IMR-90 (cell line): ENCODE results near the gene S1PR3. TPM values are rescaled to one million over a fixed set of nuclear protein-coding genes. Genes with fewer than 3 reads are reported as not detected.

Source experiments
- ATAC-seq: fragments of 200-7000 bp; cut with Tn5 transposase; 2 replicates; pipeline ENCODE4 v1.9.1; 2020; ENCODE audit warnings: low read depth, mild to moderate bottlenecking, moderate library complexity
- BruUV-seq: library from RNA; stranded (reverse); fragments of 400-500 nt; replicated peaks from 2 replicates; lab custom pipeline; 2021; lab: Mats Ljungman, UMichigan
- CTCF ChIA-PET: fragments of 300-600 bp; formaldehyde crosslinking; extraction: SDS; loops from one replicate; lab custom pipeline; 2021; ENCODE audit warnings: antibody characterized with exemption; lab: Yijun Ruan, JAX
- POLR2A ChIA-PET: fragments of 300-600 bp; sonication (Branson Sonifier 250); formaldehyde crosslinking; loops from one replicate; lab custom pipeline; 2022; ENCODE audit warnings: antibody characterized with exemption; ENCODE audit not compliant: unreplicated experiment; lab: Charles Lee
- DNase-seq: peaks from one replicate; pipeline ENCODE4 v3.0.0; 2013
- H2AFZ ChIP-seq: replicated peaks from 2 replicates; pipeline ENCODE3; 2013; ENCODE audit warnings: low read length, mild to moderate bottlenecking; ENCODE audit not compliant: poor library complexity
- H2AK5ac ChIP-seq: 2 replicates; pipeline ENCODE4 v1.6.1; 2013; ENCODE audit warnings: low read depth, low read length, inconsistent platforms
- H2AK9ac ChIP-seq: replicated peaks from 2 replicates; pipeline ENCODE3; 2013; ENCODE audit warnings: mild to moderate bottlenecking, low read depth, low read length, moderate library complexity; ENCODE audit not compliant: poor library complexity
- H2BK120ac ChIP-seq: 2 replicates; pipeline ENCODE4 v1.6.1; 2013; ENCODE audit warnings: low read depth, low read length, inconsistent platforms
- H2BK15ac ChIP-seq: 3 replicates; pipeline ENCODE4 v1.6.1; 2013; ENCODE audit warnings: low read depth, low read length, inconsistent platforms
- H2BK20ac ChIP-seq: 2 replicates; pipeline ENCODE4 v1.6.1; 2013; ENCODE audit warnings: low read depth, mild to moderate bottlenecking, inconsistent platforms, low read length, moderate library complexity
- H2BK5ac ChIP-seq: 2 replicates; pipeline ENCODE4 v1.6.1; 2013; ENCODE audit warnings: mild to moderate bottlenecking, low read depth, low read length, inconsistent platforms; ENCODE audit not compliant: poor library complexity, severe bottlenecking
- H3K14ac ChIP-seq: replicated peaks from 2 replicates; pipeline ENCODE4 v1.6.1; 2013; ENCODE audit warnings: low read depth, low read length, inconsistent platforms
- H3K18ac ChIP-seq: 2 replicates; pipeline ENCODE4 v1.6.1; 2013; ENCODE audit warnings: low read depth, low read length, control low read depth
- H3K23ac ChIP-seq: 2 replicates; pipeline ENCODE4 v1.6.1; 2013; ENCODE audit warnings: low read depth, low read length, inconsistent platforms
- H3K27ac ChIP-seq: 2 replicates; pipeline ENCODE4 v1.5.1; 2013; ENCODE audit warnings: mild to moderate bottlenecking, control low read depth, low read length; ENCODE audit not compliant: insufficient read depth
- H3K27me3 ChIP-seq: 2 replicates; pipeline ENCODE4 v1.6.1; 2013; ENCODE audit warnings: low read length; ENCODE audit not compliant: control insufficient read depth, insufficient read depth
- H3K36me3 ChIP-seq: 2 replicates; pipeline ENCODE4 v1.6.1; 2013; ENCODE audit warnings: low read length, mixed read lengths; ENCODE audit not compliant: control insufficient read depth, insufficient read depth
- H3K4ac ChIP-seq: 2 replicates; pipeline ENCODE4 v1.6.1; 2013; ENCODE audit warnings: low read depth, low read length, inconsistent platforms
- H3K4me1 ChIP-seq: 2 replicates; pipeline ENCODE4 v1.6.1; 2013; ENCODE audit warnings: low read length, mixed read lengths; ENCODE audit not compliant: control insufficient read depth, insufficient read depth
- H3K4me2 ChIP-seq: 2 replicates; pipeline ENCODE4 v1.6.1; 2013; ENCODE audit warnings: low read depth, mild to moderate bottlenecking, control low read depth, low read length, moderate library complexity
- H3K4me3 ChIP-seq: 2 replicates; pipeline ENCODE4 v1.5.1; 2013; ENCODE audit warnings: low read depth, mild to moderate bottlenecking, control low read depth, low read length, moderate library complexity; ENCODE audit not compliant: insufficient read depth
- H3K56ac ChIP-seq: 2 replicates; pipeline ENCODE4 v1.6.1; 2013; ENCODE audit warnings: low read length, inconsistent platforms; ENCODE audit not compliant: insufficient read depth; ENCODE audit errors: extremely low read depth
- H3K79me1 ChIP-seq, 2 experiments: 2 replicates each; pipeline ENCODE4 v1.6.1; 2013; ENCODE audit warnings: low read length in 2 of 2, inconsistent platforms in 1 of 2, low read depth in 1 of 2
- H3K9ac ChIP-seq: 2 replicates; pipeline ENCODE4 v1.6.1; 2013; ENCODE audit warnings: low read depth, low read length, control low read depth
- H3K9me1 ChIP-seq: 2 replicates; pipeline ENCODE4 v1.6.1; 2013; ENCODE audit warnings: low read length, inconsistent platforms; ENCODE audit not compliant: insufficient read depth
- H3K9me3 ChIP-seq: 2 replicates; pipeline ENCODE4 v1.6.1; 2013; ENCODE audit warnings: low read length; ENCODE audit not compliant: control insufficient read depth, insufficient read depth
- H4K20me1 ChIP-seq: 2 replicates; pipeline ENCODE4 v1.6.1; 2013; ENCODE audit warnings: low read length, inconsistent platforms; ENCODE audit not compliant: insufficient read depth
- H4K5ac ChIP-seq: 2 replicates; pipeline ENCODE4 v1.6.1; 2013; ENCODE audit warnings: mild to moderate bottlenecking, low read depth, low read length, control low read depth
- H4K8ac ChIP-seq, 2 experiments: 2 replicates each; pipeline ENCODE4 v1.6.1; 2013; ENCODE audit warnings: low read depth in 2 of 2, low read length in 2 of 2, control low read depth in 1 of 2, inconsistent platforms in 1 of 2
- H4K91ac ChIP-seq: 2 replicates; pipeline ENCODE4 v1.6.1; 2013; ENCODE audit warnings: low read depth, low read length, inconsistent platforms; ENCODE audit not compliant: insufficient read depth
- BHLHE40 ChIP-seq: fragments of 150-350 bp; IDR thresholded peaks from 2 replicates; pipeline ENCODE4 v1.6.1; 2016; ENCODE audit warnings: mild to moderate bottlenecking, low read depth, low read length
- CEBPB ChIP-seq: IDR thresholded peaks from 2 replicates; pipeline ENCODE4 v1.6.1; 2012; ENCODE audit warnings: low read depth, low read length, improper control_type of control experiment
- FOS ChIP-seq: fragments of 150-350 bp; IDR thresholded peaks from 2 replicates; pipeline ENCODE4 v1.6.1; 2016; ENCODE audit warnings: low read depth, low read length
- MAZ ChIP-seq: IDR thresholded peaks from 2 replicates; pipeline ENCODE4 v1.6.1; 2012; ENCODE audit warnings: low read depth, mild to moderate bottlenecking, low read length, improper control_type of control experiment, moderate library complexity, borderline replicate concordance
- MXI1 ChIP-seq: IDR thresholded peaks from 2 replicates; pipeline ENCODE4 v1.6.1; 2012; ENCODE audit warnings: low read depth, mild to moderate bottlenecking, low read length, moderate library complexity, borderline replicate concordance
- NFE2L2 ChIP-seq: fragments of 150-350 bp; IDR thresholded peaks from 2 replicates; pipeline ENCODE4 v1.6.1; 2016; ENCODE audit warnings: low read depth, mild to moderate bottlenecking, low read length
- RFX5 ChIP-seq: IDR thresholded peaks from 2 replicates; pipeline ENCODE4 v1.8.0; 2012; ENCODE audit warnings: low read depth, mild to moderate bottlenecking, low read length, moderate library complexity
- SMC3 ChIP-seq: fragments of 150-350 bp; IDR thresholded peaks from 2 replicates; pipeline ENCODE4 v1.6.1; 2016; ENCODE audit warnings: low read depth, mild to moderate bottlenecking, antibody characterized with exemption, low read length, moderate library complexity
- WGBS, 2 experiments: methylation state at CpG; one replicate each; pipeline versions ENCODE4 v1.1.5 to v1.1.7; 2013; ENCODE audit warnings: missing lambda C conversion rate in 2 of 2; ENCODE audit not compliant: insufficient read length in 1 of 2; ENCODE audit errors: extremely low coverage in 2 of 2; 5-methylcytosine and 5-hydroxymethylcytosine counted together
- dilution Hi-C: fragments of 300-500 bp; cut with HindIII; formaldehyde crosslinking; loops from one replicate; pipeline ENCODE4 v1.14.3; 2018; ENCODE audit warnings: low sequenced_read_pairs; ENCODE audit not compliant: unreplicated experiment
- in situ Hi-C: fragments of 300-500 bp; cut with MboI; formaldehyde crosslinking; loops from 3 replicates; pipeline ENCODE4 v1.14.3; 2019; ENCODE audit warnings: low sequenced_read_pairs, inconsistent platforms, mixed read lengths
- intact Hi-C: fragments of 100-400 bp; cut with micrococcal nuclease; formaldehyde crosslinking; loops from 2 replicates; pipeline ENCODE4 v1.10.0; 2022
- polyA plus RNA-seq, 3 experiments: library from polyadenylated mRNA; depleted of rRNA; stranded (reverse); fragments of >200 nt; gene quantifications; 2 replicates each; pipeline ENCODE4 v1.2.3, GENCODE V29; 2012; ENCODE audit warnings: low replicate concordance in 1 of 3
- total RNA-seq: library from RNA; depleted of rRNA; stranded (reverse); fragments of >200 nt; gene quantifications from 2 replicates; pipeline ENCODE4 v1.2.3, GENCODE V29; 2012
- TF ChIP-seq, protein P1 (sequence below): fragments of 150-350 bp; IDR thresholded peaks from 2 replicates; pipeline ENCODE4 v1.6.1; 2016; ENCODE audit warnings: low read depth, mild to moderate bottlenecking, low read length, moderate library complexity, borderline replicate concordance
- TF ChIP-seq, protein P2 (sequence below): fragments of 150-350 bp; IDR thresholded peaks from 2 replicates; pipeline ENCODE4 v1.6.1; 2017; ENCODE audit warnings: mild to moderate bottlenecking, antibody characterized with exemption, low read length, low read depth

Gene S1PR3
- total and polyA plus RNA-seq, 2 of the 4 experiments (the other 2 are of a cell fraction), result 28.4 to 28.7 TPM

GRCh38 chr9:88971131-88971960, 19.9 kb upstream of the S1PR3 start:
- Histone ChIP-seq H4K8ac (no peak overlapping the region), H4K91ac (no peak overlapping the region), H3K36me3 (no peaks in the 10 kb centered on the region), H2BK120ac (no peak overlapping the region), H3K27ac (no peak overlapping the region), H3K4ac (no peak overlapping the region), H3K27me3 (peaks cover 21% of the 10 kb centered on the region), H3K14ac (no peak overlapping the region), H3K18ac (no peak overlapping the region), H2AK5ac (no peak overlapping the region), H3K56ac (no peak overlapping the region), H4K20me1 (no peaks in the 10 kb centered on the region; the same call in 1 of the 2 replicates), H2AK9ac (no peak overlapping the region), H3K9me1 (peaks cover 11% of the 10 kb centered on the region; the same call in 1 of the 2 replicates), H2AFZ (no peak overlapping the region), H2BK20ac (no peak overlapping the region), H4K5ac (no peak overlapping the region), H3K9ac (no peak overlapping the region), H3K4me1 (no peaks in the 10 kb centered on the region), H3K4me3 (no peak overlapping the region), H3K23ac (no peak overlapping the region), H3K79me1 (no peaks in the 10 kb centered on the region), H3K9me3 (peaks cover 5% of the 10 kb centered on the region; the same call in 1 of the 2 replicates), H2BK5ac (no peak overlapping the region), H3K4me2 (no peak overlapping the region), H2BK15ac (no peak overlapping the region)
- ChIA-PET POLR2A (no interaction called here), CTCF (interaction anchor here (0.7 kb wide), 1 partner anchor 18 kb away, joined by 3 read pairs; no protein-coding TSS in a partner anchor)
- in situ Hi-C loops, result no loop called here
- TF ChIP-seq CEBPB (no peak), MAZ (no peak), RFX5 (no peak), FOS (no peak), NFE2L2 (no peak), SMC3 (no peak), MXI1 (no peak), BHLHE40 (no peak)
- TF ChIP-seq, protein P1, sequence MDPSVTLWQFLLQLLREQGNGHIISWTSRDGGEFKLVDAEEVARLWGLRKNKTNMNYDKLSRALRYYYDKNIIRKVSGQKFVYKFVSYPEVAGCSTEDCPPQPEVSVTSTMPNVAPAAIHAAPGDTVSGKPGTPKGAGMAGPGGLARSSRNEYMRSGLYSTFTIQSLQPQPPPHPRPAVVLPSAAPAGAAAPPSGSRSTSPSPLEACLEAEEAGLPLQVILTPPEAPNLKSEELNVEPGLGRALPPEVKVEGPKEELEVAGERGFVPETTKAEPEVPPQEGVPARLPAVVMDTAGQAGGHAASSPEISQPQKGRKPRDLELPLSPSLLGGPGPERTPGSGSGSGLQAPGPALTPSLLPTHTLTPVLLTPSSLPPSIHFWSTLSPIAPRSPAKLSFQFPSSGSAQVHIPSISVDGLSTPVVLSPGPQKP, result no peak
- TF ChIP-seq, protein P2, sequence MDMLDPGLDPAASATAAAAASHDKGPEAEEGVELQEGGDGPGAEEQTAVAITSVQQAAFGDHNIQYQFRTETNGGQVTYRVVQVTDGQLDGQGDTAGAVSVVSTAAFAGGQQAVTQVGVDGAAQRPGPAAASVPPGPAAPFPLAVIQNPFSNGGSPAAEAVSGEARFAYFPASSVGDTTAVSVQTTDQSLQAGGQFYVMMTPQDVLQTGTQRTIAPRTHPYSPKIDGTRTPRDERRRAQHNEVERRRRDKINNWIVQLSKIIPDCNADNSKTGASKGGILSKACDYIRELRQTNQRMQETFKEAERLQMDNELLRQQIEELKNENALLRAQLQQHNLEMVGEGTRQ, result no peak
- intact Hi-C loops, result no loop called here
- DNase-seq (no peak), ATAC-seq (no peak)
- dilution Hi-C loops, result no loop called here
- no TSS peak for BruUV-seq
- 83% methylated on average over 7 of the region's 23 CpGs; no CpG with 5 or more reads in 1 of the 2 experiments for WGBS, 2 experiments
